Glomerular visceral epithelial cell (primary cell): ENCODE data around the gene FPGT.
"Not testable (repeated sequence)": the region's sequence is repeated elsewhere in the genome, so short reads cannot be mapped to it uniquely, and the experiment has no call there.

Experiments used
- DNase-seq: peaks from one replicate; pipeline ENCODE4 v3.0.0-alpha.2; 2016; ENCODE audit errors: extremely low spot score

The FPGT gene

GRCh38 chr1:74197657-74198552, at the start of gene FPGT, which contains the start of gene LRRIQ3:
Gene FPGT, plus strand, starts transcription at chr1:74198242. Its CDS starts 37 bp downstream, at chr1:74198279.
Gene LRRIQ3, minus strand, starts transcription at chr1:74198176. Its CDS starts 14,492 bp downstream, at chr1:74183684.
- DNase-seq = peak; percentile 98

DNA sequence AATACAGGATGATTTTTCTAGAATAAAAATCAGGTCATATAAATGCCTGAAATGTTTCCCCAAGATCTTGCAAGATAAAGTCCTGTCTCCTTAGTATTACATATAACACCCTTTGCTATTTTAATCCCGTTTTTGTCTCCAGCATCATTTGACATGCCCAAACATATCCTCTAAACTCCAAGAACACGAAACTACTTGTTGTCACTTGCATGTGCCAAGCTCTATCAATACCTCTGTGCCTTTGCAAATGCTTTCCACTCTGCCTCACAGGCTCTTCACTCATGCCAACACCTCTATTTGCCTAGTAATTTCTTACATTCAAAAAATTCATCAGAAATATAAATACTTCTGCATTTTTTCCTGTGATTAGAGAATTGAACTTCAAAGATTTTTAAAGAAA, 38.0 kb upstream of the FPGT start:
- no peak for DNase-seq

DNA sequence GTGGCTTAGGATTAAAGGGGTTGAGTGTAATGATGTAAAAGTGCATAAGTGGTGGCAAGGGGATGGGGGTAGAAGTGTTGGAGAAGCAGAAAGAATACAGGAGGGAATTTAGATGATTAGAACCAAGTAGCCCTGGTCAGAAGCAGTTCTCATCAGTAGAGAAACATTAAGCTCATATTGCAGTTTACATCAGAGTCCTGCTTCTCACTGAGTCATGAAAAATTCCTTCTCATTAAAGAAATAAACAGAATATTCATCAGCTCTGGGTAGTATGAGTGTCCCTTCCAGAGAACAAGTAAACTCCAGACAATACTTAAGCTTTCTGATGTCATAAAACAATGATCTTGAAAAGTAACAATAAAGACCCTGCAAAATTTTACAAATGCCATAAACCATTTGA, 36.5 kb upstream of the FPGT start:
- no peak for DNase-seq

DNA sequence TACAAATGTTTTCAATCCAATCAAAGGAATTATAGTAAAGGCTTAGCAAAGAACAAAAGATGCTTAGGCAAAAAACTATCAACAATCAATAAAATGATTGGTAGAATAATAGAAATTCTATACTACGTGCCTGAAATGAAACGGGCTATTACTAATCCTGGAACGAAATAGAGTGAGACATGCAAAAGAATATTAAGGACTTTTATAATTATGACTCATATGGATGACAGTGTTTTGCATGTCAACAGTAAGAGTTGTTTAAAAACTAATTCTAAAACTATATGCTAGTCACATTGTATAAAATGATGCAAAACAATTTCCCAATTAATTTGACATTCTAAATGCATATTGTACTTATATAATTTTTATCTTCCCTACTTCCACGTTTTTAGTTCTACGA, 35.7 kb upstream of the FPGT start:
- DNase-seq = no peak

- not testable (repeated sequence) for DNase-seq
Observed at GRCh38 chr1:74174423-74174822, 23.6 kb upstream of the FPGT start.

GRCh38 chr1:74180490-74180889, 17.6 kb upstream of the FPGT start:
- DNase-seq = no peak

- DNase-seq = no peak
Observed at GRCh38 chr1:74193908-74194307, 4.1 kb upstream of the FPGT start.

DNA sequence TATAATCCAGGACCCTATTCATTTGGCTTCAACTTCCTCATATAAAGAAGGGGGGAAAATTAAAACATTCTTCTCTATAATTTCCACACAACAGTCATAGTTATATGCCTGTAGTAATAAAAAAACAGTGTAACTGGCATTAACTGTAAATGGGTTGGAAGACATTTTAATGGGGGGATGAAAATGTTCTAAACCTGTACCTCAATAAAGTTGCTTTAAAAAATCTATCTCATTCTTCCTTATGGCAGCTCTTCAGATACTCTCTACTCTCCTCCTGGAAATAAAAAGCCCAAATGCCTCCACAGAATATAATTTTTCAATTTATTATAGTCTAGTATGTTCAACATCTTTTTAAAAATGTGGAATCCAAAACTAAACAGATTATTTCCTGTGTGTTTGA, 2.7 kb upstream of the FPGT start:
- DNase-seq = no peak

DNA sequence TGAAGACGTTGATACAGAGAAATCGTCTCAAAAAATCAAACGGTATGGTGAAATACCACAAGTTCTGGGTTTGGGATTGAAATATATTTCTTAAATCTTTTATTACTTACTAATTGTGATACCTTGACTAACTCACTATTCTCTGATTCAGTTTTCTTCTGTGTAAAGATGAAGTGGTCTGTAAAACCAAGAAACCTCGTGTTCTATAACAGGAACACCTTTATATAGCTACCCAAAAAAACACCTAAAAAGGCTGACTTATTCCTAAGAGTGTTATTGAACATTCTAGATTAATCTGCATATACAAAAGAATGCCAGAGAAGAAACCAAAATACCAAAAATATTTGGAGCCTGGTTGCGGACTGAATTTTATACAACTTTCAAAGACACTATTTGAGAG, 787 bp upstream of the FPGT start:
- DNase-seq = no peak

GRCh38 chr1:74199504-74199903, 1.5 kb downstream of the FPGT start:
- no peak for DNase-seq

GRCh38 chr1:74205266-74205665, 7.2 kb downstream of the FPGT start:
- DNase-seq = no peak

DNA sequence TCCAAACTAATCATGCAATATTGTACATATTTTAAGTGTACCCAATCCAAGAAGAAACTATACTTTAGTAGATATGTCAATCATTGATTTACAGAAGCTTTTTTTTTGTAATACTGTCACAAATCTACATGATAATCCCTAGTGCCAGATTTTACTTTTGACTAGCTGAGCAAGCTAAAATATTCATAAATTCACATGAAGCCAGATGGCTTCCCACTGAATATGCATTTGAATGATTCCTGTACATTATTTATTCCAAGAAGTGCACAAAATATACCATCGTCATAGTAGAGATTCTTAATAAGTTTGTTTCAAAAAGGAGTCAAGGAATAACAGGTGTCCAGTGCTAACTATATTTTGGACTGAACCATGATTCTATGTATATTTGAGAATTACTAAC, 17.2 kb downstream of the FPGT start:
- DNase-seq = no peak

DNA sequence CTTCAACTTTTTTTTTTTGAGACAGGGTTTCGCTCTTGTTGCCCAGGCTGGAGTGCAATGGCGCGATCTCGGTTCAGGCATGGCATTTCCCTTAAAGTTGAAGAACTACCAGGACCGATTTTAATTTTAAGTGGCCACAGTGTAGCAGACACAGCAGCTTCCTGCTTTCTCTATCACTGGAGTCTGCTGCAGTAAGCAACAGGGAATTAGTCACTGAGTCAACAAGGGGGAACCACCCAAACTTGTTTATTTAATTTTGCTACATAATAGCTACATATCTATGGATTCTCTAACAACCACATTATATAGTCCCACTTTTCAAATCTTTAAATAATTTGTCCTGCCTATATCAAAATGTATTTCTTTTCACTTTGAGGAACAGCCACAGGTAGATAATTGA, 24.7 kb downstream of the FPGT start:
- no peak for DNase-seq

DNA sequence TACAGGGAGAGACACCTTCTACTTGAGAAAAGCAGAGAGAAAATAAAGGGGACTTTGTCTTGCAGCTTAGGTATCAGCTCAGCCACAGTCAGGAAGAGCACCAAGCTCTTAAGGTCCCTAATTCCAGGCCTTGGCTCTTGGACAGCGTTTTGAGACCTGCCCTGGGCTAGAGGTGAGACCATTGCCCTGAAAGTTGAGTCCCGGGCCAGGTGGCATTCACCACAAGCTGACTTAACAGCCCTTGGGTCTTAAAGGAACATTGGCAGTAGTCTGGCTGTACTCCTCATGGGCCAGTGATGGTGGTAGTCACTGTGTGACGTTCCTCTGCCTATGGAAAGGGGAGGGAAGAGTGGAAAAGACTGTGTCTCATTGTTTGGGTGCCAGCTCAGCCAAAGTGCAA, 25.4 kb downstream of the FPGT start:
- DNase-seq = no peak

- DNase-seq = no peak
Observed at GRCh38 chr1:74235153-74235552, 37.1 kb downstream of the FPGT start, which contains the start of gene TNNI3K. Gene TNNI3K, plus strand, starts transcription at chr1:74235387. Its CDS starts 65 bp downstream, at chr1:74235452.

GRCh38 chr1:74236440-74236839, 38.4 kb downstream of the FPGT start:
- DNase-seq = no peak

DNA sequence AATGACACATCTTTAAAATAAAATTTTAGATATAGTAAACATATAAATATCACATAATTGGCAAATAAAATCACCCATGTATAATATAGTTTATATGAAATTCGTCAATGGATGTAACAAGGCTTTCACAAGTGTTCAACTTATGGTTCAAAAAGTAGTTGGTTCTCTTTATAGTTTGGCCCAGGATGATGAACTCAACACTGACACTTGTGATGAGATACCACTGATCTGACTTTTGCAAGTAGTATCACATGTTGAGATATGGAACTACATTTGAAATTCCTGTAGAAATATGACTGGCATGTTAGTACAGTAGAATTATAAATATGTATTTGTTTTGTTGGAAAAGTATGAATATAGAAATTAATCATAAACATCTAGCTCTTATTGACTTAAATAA, 39.0 kb downstream of the FPGT start:
- no peak for DNase-seq

GRCh38 chr1:74237787-74238186, 39.7 kb downstream of the FPGT start:
- DNase-seq = no peak

DNA sequence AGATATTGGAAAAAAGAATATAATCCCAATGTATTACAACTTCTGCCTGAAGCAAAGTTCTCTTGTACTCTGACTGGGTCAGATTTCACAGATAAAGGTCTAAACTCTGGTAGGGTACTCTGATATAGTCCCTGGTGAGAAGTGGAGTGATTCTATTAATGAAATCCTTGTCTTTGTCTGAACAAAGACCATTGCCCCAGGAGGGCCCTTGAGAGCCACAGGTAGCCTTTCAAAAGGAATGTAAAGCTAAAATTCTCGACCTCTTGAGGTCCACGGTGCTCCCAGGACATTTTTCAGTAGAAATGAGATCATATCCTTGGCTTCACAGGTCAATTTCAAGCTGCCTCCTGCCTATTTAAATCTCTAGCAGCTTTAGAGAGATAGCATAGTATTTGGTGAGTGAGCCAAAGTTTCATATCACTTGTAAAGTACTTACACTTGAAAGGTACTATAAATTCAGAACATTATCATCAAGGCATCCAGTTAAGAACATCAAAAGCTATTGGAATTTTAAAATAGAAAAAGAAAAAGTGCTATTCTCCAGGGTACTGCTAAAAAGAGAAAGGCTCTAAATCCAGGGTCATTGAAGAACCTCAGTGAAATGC, 47.2 kb downstream of the FPGT start:
- DNase-seq = no peak

DNA sequence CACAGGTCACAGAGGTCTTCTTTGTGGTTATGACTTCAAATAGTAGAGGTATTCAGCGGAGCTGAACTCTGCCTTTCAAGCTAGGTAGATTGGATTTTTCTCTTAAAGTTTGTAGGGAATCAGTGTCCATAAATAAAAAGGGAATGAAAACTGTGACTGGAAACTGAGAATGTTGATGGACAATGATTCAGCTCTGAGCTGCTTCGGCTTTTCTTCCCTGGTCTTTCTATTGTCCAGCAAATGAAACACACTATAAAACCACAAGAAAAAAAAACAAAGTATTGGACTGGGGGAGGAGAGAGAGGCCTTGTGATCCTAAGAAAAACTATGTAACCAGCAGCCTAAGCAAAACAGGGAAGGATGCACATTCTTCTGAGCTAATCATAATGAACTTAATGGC, 48.3 kb downstream of the FPGT start:
- DNase-seq = peak; percentile 48

- no peak for DNase-seq
Observed at GRCh38 chr1:74247881-74248528, 50.0 kb downstream of the FPGT start.

DNA sequence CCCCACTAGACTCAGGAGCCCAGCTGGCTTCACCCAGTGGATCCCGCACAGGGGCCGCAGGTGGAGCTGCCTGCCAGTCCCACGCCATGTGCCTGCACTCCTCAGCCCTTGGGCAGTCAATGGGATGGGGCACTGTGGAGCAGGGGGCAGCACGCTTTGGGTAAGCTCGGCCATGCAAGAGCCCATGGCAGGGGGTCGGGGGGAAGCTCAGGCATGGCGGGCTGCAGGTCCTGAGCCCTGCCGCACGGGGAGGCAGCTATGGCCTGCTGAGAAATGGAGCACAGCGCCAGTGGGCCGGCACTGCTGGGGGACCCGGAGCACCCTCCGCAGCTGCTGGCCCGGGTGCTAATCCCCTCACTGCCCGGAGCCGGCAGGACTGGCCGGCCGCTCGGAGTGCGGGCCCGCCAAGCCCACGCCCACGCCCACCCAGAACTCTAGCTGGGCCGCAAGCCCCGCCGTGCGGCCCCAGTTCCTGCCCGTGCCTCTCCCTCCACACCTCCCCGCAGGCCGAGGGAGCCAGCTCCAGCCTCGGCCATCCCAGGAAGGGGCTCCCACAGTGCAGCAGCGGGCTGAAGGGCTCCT, 55.3 kb downstream of the FPGT start:
- DNase-seq = not testable (repeated sequence)
